Stimulated activated CD8-positive, alpha-beta memory T cell treated with anti-CD3 and anti-CD28 coated beads, Interleukin-15, amount 100 ng/mL, for 48 hours (primary cell): ENCODE data around the gene MTHFD1L.

ENCODE experiments used
- DNase-seq, 2 donors: peaks; one replicate each; pipeline ENCODE4 v3.0.0-alpha.2; 2020; ENCODE audit warnings: low read depth in 2 of 2

Gene MTHFD1L

DNA sequence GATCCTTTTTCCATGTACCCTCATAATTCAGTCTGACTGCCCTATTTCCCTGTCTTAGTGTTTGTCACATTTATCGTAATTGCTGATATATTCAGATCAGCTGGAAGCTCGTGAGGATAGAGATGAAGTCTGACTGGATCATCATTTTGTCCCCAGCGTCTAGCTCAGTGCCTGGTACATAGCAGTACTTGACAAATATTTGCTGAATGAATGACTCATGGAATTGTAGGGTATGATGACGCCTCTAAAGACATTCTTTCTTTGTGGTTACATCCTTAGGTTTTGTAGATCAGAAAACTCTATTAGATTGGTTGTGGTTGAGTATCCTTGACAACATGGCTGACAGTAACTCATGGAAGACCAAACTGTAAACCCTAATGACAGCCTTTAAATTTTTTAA is 68.9 kb downstream of the MTHFD1L start:
- DNase-seq = no peak

DNA sequence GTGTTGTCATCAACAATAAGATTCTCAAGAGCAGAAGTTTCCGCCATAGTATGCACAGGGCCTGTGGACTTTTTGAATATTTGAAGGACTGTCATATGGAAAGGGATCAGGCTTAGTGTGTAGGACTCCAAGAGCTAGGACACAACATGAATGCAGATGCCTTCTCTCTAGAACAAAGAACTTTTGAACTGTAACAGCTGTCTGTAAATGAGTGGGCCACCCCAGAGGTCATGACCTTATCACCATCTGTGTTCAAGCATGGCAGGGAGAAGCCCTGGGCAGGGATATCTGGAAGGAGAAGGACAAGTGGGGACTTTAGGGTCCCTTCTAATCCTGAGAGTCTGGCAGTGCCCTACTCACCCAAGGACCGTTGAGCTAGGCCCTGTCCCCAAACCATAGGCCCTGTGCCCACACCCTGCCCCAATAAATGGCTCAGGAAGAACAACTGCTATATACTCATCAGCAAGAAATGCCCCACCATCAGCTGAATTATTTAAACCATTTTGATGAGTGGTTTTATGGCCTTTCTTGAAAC is 70.6 kb downstream of the MTHFD1L start:
- no peak for DNase-seq

DNA sequence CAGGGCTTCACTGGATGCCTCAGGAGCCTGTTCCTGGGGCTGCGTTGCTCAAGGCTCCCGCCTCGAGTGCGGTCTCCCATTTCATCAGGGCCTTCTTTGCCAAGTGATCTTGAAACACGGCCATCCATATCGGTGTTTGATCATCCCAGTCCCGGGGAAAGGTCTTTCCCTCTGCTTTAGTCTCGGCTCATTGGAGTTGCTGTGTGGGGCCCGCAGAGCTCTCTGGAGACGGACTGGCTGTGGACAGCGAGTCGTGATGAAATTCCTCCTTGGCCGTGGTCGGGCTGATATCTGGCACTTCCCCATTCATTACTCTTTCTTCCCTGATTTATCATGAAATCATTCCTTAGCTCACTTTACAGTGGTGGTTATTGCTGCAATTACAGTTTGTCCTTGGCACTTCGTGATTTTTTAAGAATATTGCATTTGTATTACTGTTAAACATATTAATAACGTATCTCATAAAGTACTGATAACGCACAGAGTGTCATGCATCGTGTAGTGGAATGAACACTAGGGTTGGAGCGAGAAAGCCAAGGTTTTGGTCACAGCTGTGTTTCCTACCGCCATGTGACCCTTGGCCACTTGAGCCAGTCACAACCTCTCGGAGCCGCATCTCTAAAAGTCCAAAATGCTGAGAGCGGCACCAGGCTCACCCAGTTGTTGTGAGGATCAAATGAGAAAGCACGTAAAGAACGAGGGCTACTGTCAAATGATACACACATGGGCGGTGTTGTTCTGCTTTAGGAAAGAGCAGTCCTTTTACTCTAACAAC is 71.8 kb downstream of the MTHFD1L start:
- DNase-seq = no peak

DNA sequence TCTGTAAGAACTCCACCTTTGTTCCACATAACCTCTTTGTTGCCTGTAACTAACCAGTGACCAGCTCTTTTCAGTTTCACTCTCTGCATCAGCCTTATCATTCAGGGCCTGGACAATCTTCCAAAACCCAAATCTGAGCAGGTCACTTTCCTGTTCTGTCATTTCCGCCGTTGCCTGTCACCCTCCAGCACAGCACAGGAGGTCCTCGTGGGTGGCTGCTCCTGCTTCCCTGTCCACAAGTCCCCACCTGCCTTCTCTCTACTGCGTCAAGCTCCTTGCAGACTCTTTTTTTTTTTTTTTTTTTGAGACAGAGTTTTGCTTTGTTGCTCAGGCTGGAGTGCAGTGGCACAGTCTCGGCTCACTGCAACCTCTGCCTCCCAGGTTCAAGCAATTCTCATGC is 73.9 kb downstream of the MTHFD1L start:
- DNase-seq = no peak

DNA sequence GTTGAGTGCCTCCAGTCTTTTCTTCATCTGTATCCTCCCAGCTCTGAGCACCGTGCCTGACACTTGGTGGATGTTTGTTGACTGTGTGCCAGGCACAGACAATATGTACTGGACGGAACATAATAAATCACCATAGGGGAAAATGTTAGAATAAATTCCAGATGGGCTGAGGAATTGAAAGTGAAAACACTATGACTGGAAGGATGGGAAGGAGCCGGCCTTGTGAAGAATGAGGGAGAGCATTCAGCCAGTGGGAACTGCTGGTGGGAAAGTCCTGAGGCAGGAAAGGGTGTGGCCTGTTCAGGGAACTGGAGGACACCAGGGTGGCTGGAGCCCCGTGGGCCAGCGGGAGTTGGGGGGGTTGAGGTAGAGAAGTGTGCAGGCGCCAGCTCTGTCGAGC is 75.4 kb downstream of the MTHFD1L start:
- DNase-seq = no peak

DNA sequence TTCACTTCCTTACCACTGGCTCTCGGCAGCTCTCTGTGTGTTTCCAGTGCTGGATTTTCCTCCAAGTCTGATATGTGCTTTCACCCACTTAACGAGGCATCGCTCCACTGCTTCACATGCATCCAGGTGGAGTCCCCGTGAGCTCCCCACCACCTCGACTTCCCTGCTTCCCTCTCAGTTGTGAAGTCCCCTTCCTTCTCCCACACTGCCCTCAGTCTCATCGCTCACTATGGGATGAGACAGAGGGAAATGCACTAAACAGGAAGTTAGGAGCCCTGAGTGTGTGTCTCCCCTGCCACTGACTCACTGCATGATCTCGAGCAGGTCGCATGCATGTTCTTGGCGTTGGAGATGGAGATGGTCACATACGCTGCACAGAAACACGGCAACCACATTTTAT is 84.0 kb downstream of the MTHFD1L start:
- DNase-seq = no peak

DNA sequence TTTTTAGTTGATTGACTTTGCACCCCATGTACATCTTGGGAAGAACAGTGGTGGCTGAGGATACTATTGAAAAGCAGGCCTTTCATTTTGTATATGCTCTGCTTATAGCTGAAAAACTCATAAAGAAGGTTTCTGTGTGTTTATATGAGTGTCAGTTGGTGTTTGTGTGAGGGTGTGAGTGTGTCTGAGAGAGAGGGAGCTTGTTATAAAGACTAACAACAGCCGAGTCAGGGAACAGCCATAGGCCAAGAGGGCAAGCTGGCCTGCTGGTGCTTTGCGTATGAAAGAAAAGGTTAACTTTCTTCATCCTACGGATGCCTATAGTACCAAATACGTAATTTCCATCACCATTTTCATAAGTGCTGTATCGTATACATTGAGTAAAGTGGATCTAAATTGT is 88.3 kb downstream of the MTHFD1L start:
- DNase-seq = no peak

DNA sequence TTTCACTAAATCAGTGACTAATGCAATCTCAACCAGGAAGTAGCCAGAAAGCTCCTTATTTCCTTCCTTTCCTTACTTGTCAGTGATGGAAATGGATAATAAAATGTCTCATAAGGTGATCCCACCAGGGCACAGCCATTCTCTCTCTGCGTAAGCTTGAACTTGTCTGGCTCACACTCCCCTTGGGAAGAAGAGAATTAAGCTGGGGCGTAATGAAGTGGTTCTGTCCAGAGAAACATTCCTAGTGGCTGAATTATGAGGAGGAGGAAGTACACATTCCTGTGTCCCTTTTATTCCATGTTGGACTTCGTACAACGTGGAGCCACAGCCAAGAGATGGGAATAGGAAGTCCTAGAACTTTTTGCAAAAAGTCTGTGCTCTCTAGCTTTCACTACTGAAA is 93.7 kb downstream of the MTHFD1L start:
- no peak for DNase-seq

DNA sequence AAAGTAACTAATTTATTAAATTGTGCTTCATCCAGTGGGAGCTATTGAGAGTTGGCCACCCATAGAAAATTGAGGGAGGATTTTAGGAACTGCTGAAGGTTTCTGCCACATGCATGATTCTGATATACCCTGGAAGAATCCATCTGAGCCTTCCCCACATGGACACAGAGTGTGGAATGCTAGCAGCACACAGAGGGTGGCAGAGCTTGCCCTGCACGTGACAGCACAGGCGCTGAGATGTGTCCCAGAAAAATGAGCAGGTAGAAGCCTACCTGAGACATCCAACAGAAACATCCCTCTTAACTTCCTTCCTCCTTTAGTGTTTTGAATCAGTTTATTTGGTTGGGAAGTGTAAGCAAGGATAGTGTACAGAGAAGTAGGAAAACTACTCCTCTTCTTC is 96.9 kb downstream of the MTHFD1L start:
- DNase-seq = no peak

DNA sequence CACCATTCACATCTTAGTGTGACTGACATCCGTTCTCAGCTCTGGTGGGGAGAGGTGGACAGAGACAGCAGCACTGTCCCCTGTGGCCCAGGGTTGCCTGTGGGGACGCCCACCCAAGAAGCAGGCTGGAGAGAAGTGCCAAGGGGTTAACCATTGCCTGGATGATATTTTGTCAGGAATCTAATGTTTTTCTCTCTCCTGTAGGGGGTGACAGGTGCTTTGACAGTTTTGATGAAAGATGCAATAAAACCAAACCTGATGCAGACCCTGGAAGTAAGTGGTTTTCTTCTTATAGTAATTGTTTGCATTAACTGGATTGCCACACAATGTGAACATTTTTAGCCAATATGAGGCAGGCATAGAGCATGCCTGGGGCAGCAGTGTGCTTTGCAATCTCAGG is 99.3 kb downstream of the MTHFD1L start:
- no peak for DNase-seq

DNA sequence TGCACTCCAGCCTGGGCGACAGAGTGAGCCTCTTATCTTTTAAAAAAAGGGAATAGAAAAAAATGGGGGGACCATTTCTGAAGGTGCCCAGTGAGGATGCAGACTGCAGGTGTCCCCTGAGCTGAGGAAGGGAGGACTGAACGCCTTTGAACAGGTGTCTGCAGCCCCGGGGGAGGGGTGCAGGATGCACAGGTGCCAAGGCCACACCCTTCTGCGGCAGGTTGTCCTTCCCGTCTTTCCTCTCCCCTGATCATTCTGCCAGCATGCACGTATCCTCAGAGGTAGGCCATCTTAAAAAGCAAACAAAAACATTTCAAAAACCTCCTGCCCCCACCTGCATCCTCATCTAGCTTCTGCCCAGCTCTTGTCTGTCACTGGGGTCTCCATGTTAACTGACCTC is 101.3 kb downstream of the MTHFD1L start:
- no peak for DNase-seq

DNA sequence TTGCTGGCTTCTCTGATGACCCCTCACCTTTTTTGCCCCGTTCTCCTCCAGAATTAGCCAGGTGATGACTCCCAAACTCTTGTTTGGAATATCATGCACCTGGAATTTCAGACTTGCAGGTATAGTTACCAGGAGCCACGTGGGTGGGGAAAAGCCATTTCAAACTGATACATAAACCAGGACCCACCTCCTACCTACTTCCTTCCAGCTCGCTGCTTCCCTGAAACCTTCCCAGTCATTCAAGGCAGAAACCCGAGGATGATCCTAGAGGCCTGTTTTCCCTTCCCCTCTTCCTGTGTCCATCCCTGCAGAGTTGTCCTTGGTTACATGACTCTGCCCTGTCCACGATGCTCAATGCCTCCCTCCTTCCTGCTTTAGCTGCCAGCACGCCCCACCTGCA is 101.9 kb downstream of the MTHFD1L start:
- no peak for DNase-seq

DNA sequence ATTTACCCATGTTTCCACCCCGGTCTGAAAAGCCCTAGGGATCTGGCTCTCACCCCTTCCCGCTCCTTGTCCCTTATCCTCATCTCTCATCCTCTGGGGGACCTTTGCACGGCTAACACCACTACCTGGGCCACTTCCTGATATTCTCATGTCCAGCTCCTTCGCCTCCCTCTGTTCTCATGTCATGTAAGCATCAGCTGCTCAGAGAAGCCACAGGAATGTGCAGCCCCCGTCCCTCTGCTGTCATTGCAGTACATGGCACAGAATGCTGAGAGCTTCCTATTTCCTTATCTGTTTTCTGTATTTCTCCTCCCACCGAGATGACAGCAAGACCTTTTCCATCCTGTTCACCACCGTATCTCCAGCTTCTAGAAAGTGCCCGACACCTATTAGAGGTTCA is 102.4 kb downstream of the MTHFD1L start:
- DNase-seq = no peak

DNA sequence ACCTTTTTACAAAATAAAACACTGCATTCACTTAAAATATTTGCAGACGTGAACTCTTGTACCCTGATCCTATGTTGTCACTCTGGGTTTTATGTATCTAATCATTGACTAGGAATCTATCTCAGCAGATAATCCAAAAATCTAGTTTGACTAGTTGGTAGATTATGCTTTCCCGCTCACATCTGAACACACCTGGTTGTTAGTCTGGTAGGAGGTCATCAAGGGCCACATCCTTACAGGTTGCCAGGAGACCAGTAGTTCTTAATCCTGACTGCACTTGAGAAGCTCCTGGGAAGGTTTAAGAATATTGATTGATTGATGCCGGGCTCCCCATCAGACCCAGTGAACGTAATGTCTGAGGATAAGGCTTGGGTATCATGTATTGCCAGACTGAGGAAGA is 104.4 kb downstream of the MTHFD1L start:
- DNase-seq = no peak

DNA sequence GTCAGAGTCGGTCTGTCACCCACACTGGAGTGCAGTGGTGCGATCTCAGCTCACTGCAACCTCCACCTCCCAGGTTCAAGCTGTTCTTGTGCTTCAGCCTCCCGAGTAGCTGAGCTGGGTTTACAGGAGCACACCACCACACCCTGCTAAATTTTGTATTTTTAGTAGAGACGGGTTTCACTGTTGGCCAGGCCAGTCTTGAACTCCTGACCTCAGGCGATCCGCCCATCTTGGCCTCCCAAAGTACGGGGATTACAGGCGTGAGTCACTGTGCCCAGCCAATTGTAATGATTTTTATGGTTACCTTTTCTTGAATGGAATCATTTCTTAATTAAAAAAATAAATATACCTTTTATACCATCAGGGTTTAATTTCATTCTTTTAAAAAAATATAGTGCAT is 105.7 kb downstream of the MTHFD1L start:
- no peak for DNase-seq

DNA sequence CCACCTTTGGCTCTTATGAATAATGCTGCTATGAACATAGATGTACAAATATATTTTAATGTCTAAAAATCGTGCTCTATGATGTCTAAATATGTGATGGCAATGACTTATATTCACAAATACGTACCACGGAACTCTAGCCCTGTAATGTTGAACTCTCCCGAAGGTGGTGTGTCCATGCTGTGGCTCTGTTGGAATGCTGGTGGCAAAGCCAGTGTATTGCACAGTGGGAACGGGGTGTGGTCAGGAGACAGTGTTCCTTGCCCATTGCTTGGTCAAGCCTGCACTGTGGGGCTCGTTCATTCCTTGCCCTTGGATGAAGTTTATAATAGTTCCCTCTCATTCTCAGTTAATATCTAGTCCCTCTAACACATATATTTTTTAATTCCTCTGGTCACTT is 109.6 kb downstream of the MTHFD1L start:
- no peak for DNase-seq

DNA sequence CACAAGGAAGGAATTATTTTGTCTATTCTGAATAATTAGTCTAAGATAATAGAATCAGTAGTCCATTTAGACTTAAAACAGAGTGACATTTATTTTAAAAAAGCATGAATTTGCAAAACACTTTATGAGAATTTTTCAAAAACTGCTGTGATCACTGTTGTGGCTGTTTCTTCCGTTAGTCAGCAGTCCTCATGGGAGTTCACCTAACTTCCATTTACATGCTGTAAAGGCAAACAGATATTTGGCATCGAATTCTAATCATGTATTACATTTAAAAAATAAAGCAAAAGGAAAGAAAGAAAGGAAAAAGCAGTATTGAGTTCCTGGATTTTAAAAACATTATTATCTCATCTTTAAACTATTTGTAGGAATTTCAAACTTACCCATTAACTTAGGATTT is 111.8 kb downstream of the MTHFD1L start:
- no peak for DNase-seq

DNA sequence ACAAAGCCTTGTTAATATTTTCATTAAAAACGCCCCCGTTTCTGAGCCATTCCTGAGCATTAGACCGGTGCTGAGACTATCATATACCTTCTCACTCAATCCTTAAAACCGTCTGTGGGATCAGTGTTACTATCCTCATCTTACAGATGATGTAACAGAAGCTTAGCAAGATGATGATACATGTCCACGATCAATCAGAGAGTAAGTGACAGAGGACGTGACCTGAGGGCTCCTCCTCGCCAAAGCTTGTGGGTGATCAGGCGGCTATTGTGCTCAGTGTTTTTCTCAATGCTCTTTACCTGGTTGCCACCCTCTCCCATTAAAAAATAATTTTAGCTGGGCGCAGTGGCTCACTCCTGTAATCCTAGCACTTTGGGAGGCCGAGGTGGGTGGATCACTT is 113.1 kb downstream of the MTHFD1L start:
- no peak for DNase-seq

DNA sequence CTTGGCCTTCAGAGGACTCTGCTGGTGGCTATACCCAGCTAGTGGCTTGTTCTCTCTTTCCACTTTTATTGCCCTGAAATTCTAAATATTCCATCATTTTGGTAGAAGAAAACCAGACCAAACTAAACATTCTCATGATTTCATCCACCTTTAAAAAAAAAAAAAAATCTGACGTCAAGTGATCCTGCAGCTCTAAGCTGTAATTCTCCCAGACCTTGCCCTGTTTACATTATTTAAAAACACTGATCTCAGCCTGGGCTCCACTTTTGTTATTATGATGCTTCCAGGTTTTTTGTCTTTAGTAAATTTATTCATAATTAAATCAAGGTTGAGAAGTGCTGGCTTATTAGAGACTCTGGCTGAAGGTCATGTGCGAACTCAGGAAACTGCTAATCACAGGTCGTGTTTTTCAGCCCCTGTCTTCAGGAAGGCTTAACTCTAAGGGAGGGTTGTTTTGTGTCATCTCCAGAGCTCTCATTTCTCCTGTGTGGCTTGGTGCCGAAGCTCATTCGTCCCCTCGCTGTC is 114.4 kb downstream of the MTHFD1L start:
- no peak for DNase-seq

DNA sequence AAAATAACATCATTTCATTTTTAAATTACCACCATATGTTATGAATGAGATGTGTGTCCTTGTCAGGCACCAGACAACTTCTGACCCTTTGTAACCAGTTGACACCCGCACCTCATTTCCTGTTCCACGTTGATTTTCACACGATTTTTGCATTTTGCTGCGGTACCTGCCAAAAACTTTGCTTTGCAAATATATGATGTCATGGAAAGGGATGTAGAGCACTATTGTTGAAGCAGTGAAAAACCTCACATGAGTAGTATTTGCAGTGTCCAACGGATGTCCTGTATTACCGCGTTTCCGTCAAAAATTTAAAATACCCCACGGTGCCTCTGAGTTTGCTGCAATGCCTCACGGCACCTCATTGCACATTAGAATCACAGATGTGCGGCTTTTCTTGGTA is 115.6 kb downstream of the MTHFD1L start:
- no peak for DNase-seq

DNA sequence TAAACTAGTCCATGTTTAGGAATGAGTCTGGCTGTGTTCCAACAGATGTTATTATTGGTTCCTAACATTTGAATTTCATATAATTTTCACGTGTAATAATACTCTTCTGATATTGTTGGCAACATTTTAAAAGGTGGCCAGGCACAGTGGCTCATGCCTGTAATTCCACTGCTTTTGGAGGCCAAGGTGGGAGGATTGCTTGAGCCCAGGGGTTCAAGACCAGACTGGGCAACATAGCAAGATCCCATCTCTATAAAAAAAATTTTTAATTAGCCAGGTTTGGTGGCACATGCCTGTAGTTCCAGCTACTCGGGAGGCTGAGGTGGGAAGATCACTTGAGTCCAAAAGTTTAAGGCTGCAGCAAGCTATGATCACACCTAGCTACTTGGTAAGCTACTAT is 116.2 kb downstream of the MTHFD1L start:
- no peak for DNase-seq

DNA sequence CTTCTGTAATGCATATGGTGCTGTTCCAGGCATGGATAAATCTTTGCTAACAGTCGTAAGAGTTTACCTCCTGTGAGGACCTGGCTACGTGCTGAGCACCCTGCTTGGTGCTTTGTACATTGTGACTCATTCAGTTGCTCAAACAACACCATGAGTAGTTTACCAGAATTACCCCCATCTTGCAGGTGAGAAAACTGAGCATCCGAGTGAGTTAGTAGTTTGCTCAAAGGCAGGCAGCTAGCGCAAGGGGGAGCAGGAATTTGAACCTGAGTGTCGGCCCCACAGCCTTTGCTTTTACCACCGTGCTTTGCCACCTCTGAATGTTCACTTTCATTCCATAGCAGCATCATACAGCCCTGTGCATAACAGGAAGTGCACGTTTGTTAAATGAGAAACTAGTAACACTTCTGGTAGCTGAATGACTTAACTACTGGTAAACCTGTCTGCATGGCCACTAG is 121.9 kb downstream of the MTHFD1L start:
- DNase-seq = peak; percentile 4 to 20

DNA sequence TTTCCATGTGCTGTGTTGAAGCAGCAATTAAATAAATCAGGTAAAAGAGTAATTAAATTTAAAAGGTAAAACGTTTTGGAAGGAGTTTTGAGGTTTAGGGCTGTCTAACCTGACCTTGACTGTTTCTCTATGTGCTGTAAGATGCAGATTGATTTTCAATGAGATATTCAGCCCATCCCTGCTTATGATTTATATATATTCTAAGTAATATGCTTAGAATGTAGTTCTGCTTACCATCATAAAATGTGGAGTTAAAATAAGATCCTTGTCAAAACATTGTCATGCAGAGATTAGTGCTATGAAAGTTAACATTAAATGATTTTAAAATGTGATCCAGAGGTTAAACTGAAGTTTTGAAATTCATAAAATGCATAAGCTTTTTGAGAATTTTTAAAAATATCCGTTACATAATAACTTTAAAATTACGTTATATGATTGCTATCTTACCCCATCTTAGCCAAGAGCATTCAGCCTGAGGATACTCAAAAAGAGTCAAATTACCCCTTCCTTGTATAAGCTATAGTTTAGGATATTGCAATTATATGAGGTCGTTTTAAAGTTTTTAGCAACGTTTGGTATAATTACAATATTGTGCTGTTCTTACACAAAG is 122.5 kb downstream of the MTHFD1L start:
- DNase-seq = no peak
